SU-DHL-6 (cell line): ENCODE results near the gene LTA4H.
"Not testable (repeated sequence)": the region's sequence is repeated elsewhere in the genome, so short reads cannot be mapped to it uniquely, and the experiment has no call there.

Experiments
- H2AFZ ChIP-seq: fragments of 200-600 bp; sonication (generic); 2 replicates; pipeline ENCODE4 v1.6.1; 2014; ENCODE audit warnings: low read depth, mild to moderate bottlenecking, moderate library complexity, mixed read lengths, antibody characterized with exemption, low read length; ENCODE audit not compliant: severe bottlenecking
- H3F3A ChIP-seq: fragments of 200-600 bp; shearing (Covaris generic); 2 replicates; pipeline ENCODE4 v1.6.0; 2016; ENCODE audit warnings: antibody characterized with exemption, mild to moderate bottlenecking; ENCODE audit not compliant: insufficient read depth
- H3K27ac ChIP-seq: fragments of 200-600 bp; sonication (generic); 2 replicates; pipeline ENCODE4 v1.5.1; 2016; ENCODE audit warnings: low read depth, mild to moderate bottlenecking, low read length, moderate library complexity, mixed read lengths
- H3K27me3 ChIP-seq: fragments of 200-600 bp; sonication (generic), shearing (Covaris generic); 2 replicates; pipeline ENCODE4 v1.6.0; 2014; ENCODE audit warnings: mild to moderate bottlenecking, low read length
- H3K36me3 ChIP-seq: fragments of 200-600 bp; sonication (generic); 2 replicates; pipeline ENCODE4 v1.6.1; 2014; ENCODE audit warnings: mild to moderate bottlenecking, low read length, mixed read lengths
- H3K4me2 ChIP-seq: fragments of 300-600, 200-600 bp; shearing (Covaris generic), sonication (generic); 2 replicates; pipeline ENCODE4 v1.6.0; 2014; ENCODE audit warnings: low read length, low read depth, mild to moderate bottlenecking; ENCODE audit not compliant: poor library complexity, severe bottlenecking
- H3K4me3 ChIP-seq: fragments of 200-600 bp; sonication (generic); 2 replicates; pipeline ENCODE4 v1.5.1; 2014; ENCODE audit warnings: antibody characterized with exemption, low read length, mild to moderate bottlenecking, mixed read lengths; ENCODE audit not compliant: insufficient read depth, poor library complexity, severe bottlenecking
- H3K79me2 ChIP-seq: fragments of 200-600 bp; sonication (generic); 2 replicates; pipeline ENCODE4 v1.6.1; 2014; ENCODE audit warnings: mild to moderate bottlenecking, low read length, moderate library complexity; ENCODE audit not compliant: insufficient read depth
- H3K9ac ChIP-seq: fragments of 200-600 bp; sonication (generic); 2 replicates; pipeline ENCODE4 v1.7.0; 2014; ENCODE audit warnings: mild to moderate bottlenecking, low read length
- H3K9me2 ChIP-seq: fragments of 200-600 bp; sonication (generic); replicated peaks from 2 replicates; pipeline ENCODE4 v1.6.1; 2014; ENCODE audit warnings: low read length; ENCODE audit not compliant: insufficient read depth
- H3K9me3 ChIP-seq: fragments of 200-600 bp; sonication (generic); 2 replicates; pipeline ENCODE4 v1.6.1; 2014; ENCODE audit warnings: low read length, mixed read lengths; ENCODE audit not compliant: insufficient read depth
- H4K20me1 ChIP-seq: fragments of 200-600 bp; sonication (generic); 2 replicates; pipeline ENCODE4 v1.6.1; 2014; ENCODE audit warnings: low read depth, mild to moderate bottlenecking, antibody characterized with exemption, low read length, moderate library complexity, mixed read lengths
- CTCF ChIP-seq: fragments of 200-600 bp; sonication (generic); IDR thresholded peaks from one replicate; pipeline ENCODE4 v1.5.1; 2017; ENCODE audit warnings: antibody characterized with exemption, mild to moderate bottlenecking, low read length, moderate library complexity; ENCODE audit not compliant: insufficient read depth, poor library complexity, severe bottlenecking
- EZH2phosphoT487 ChIP-seq: fragments of 200-600 bp; sonication (generic), shearing (Covaris generic); conservative IDR thresholded peaks from 2 replicates; pipeline ENCODE4 v1.6.1; 2018; ENCODE audit warnings: mild to moderate bottlenecking, antibody characterized with exemption, low read length, moderate library complexity, mixed read lengths

Gene LTA4H

GRCh38 chr12:96069511-96070231 is 34.3 kb upstream of the LTA4H start:
- H3K4me2 ChIP-seq = no peak overlapping the region
- no peaks in the 10 kb centered on the region for H3K27me3 ChIP-seq
- H2AFZ ChIP-seq = no peak overlapping the region
- H3K9ac ChIP-seq = no peak overlapping the region
- H3K9me3 ChIP-seq = no peaks in the 10 kb centered on the region
- H3K9me2 ChIP-seq = no peaks in the 10 kb centered on the region
- H3F3A ChIP-seq = no peaks in the 10 kb centered on the region
- no peak overlapping the region for H3K27ac ChIP-seq
- no peaks in the 10 kb centered on the region for H4K20me1 ChIP-seq
- H3K36me3 ChIP-seq = no peaks in the 10 kb centered on the region
- no peak overlapping the region for H3K4me3 ChIP-seq
- H3K79me2 ChIP-seq = no peaks in the 10 kb centered on the region
- TF ChIP-seq CTCF (no peak), EZH2phosphoT487 (no peak)

DNA sequence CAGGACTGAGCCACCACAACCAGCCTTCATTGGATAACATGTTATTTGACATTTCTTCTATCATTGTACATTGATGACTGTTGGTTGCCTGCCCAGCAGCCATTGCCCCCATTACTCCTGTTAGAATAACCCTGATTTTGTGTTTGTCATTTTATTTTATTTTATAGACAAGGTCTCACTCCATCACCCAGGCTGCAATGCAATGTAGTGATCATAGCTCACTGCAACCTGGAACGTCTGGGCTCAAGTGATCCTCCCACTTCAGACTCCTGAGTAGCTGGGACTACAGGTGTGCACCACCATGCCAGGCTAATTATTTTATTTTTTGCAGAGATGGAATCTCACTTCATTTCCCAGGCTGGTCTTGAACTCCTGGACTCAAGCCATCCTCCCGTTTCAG is 33.2 kb upstream of the LTA4H start:
- Histone ChIP-seq H3K9me2 (no peaks in the 10 kb centered on the region), H3K9me3 (no peaks in the 10 kb centered on the region), H3K9ac (no peak overlapping the region), H3K4me3 (no peak overlapping the region), H3K27ac (no peak overlapping the region), H3K4me2 (no peak overlapping the region), H3F3A (no peaks in the 10 kb centered on the region), H4K20me1 (no peaks in the 10 kb centered on the region), H3K36me3 (no peaks in the 10 kb centered on the region), H3K79me2 (no peaks in the 10 kb centered on the region), H3K27me3 (no peaks in the 10 kb centered on the region), H2AFZ (no peak overlapping the region)
- TF ChIP-seq EZH2phosphoT487 (no peak), CTCF (no peak)

GRCh38 chr12:96068111-96068510 is 32.7 kb upstream of the LTA4H start:
- no peaks in the 10 kb centered on the region for H3K9me2 ChIP-seq
- H3K9me3 ChIP-seq = no peaks in the 10 kb centered on the region
- H3K79me2 ChIP-seq = no peaks in the 10 kb centered on the region
- H3K4me2 ChIP-seq = no peak overlapping the region
- no peak for TF ChIP-seq EZH2phosphoT487
- TF ChIP-seq CTCF = no peak
- no peaks in the 10 kb centered on the region for H3K36me3 ChIP-seq
- H3K27me3 ChIP-seq = no peaks in the 10 kb centered on the region
- no peak overlapping the region for H3K27ac ChIP-seq
- no peaks in the 10 kb centered on the region for H3F3A ChIP-seq
- H2AFZ ChIP-seq = no peak overlapping the region
- H3K4me3 ChIP-seq = no peak overlapping the region
- H3K9ac ChIP-seq = no peak overlapping the region
- H4K20me1 ChIP-seq = no peaks in the 10 kb centered on the region

GRCh38 chr12:96065776-96066175 is 30.4 kb upstream of the LTA4H start:
- H3F3A ChIP-seq, H3K27me3 ChIP-seq, H3K9ac ChIP-seq, H2AFZ ChIP-seq, H3K9me3 ChIP-seq, H3K4me2 ChIP-seq, H3K4me3 ChIP-seq, H3K36me3 ChIP-seq, H3K27ac ChIP-seq, H4K20me1 ChIP-seq, H3K9me2 ChIP-seq, H3K79me2 ChIP-seq: not testable (repeated sequence)
